ENCODE measurements around the gene MTHFD2L. TPM values are rescaled to one million over a fixed set of nuclear protein-coding genes. Genes with fewer than 3 reads are reported as not detected.

MTHFD2L gene
- total and polyA plus RNA-seq, 10 of the 15 experiments (the other 5 are each of a cell fraction or from before 2014, with no cell fraction given), result 4.8 to 25.4 (median 14.4) TPM

DNA sequence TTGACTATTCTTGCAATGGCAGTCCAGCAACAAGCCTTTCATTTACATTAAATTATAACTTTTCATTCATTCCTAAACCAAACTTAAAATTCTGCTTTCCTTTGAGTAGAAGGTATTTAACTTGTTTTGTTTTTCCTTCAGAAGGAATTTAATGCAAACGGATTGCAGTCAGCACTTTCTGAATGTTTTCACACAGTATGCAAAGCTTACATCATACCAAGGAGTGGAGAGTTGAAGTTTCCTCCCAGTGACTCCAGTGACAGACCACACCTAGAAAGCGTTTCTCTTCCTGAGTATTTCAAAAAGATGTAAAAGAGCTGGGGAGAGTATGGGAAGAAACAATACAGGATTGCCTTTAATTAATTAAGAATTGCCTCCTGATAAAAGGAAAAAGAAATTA lies 158.5 kb downstream of the MTHFD2L start (continued):
- no peak for TF ChIP-seq BHLHE40 (IDR thresholded peaks at IDR 0.05; ENCODE audit: borderline replicate concordance in 1 of 2, low read depth in 2 of 2, low read length in 1 of 2)
- TF ChIP-seq RAD51 (IDR thresholded peaks at IDR 0.05), result no peak
- TF ChIP-seq MAX (IDR thresholded peaks at IDR 0.05; ENCODE audit: low read depth, low read length), result no peak
- TF ChIP-seq, protein P1, sequence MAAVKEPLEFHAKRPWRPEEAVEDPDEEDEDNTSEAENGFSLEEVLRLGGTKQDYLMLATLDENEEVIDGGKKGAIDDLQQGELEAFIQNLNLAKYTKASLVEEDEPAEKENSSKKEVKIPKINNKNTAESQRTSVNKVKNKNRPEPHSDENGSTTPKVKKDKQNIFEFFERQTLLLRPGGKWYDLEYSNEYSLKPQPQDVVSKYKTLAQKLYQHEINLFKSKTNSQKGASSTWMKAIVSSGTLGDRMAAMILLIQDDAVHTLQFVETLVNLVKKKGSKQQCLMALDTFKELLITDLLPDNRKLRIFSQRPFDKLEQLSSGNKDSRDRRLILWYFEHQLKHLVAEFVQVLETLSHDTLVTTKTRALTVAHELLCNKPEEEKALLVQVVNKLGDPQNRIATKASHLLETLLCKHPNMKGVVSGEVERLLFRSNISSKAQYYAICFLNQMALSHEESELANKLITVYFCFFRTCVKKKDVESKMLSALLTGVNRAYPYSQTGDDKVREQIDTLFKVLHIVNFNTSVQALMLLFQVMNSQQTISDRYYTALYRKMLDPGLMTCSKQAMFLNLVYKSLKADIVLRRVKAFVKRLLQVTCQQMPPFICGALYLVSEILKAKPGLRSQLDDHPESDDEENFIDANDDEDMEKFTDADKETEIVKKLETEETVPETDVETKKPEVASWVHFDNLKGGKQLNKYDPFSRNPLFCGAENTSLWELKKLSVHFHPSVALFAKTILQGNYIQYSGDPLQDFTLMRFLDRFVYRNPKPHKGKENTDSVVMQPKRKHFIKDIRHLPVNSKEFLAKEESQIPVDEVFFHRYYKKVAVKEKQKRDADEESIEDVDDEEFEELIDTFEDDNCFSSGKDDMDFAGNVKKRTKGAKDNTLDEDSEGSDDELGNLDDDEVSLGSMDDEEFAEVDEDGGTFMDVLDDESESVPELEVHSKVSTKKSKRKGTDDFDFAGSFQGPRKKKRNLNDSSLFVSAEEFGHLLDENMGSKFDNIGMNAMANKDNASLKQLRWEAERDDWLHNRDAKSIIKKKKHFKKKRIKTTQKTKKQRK (IDR thresholded peaks at IDR 0.05; ENCODE audit: low read depth, low read length), result no peak
- no peak for TF ChIP-seq SP1 (IDR thresholded peaks at IDR 0.05; ENCODE audit: low read depth, low read length)
- TF ChIP-seq SREBF2 (IDR thresholded peaks at IDR 0.05; ENCODE audit: low read length), result no peak
- TF ChIP-seq RBBP5 (conservative IDR thresholded peaks at IDR 0.05), result no peak
- TF ChIP-seq NFXL1 (IDR thresholded peaks at IDR 0.05; ENCODE audit: borderline replicate concordance), result no peak

DNA sequence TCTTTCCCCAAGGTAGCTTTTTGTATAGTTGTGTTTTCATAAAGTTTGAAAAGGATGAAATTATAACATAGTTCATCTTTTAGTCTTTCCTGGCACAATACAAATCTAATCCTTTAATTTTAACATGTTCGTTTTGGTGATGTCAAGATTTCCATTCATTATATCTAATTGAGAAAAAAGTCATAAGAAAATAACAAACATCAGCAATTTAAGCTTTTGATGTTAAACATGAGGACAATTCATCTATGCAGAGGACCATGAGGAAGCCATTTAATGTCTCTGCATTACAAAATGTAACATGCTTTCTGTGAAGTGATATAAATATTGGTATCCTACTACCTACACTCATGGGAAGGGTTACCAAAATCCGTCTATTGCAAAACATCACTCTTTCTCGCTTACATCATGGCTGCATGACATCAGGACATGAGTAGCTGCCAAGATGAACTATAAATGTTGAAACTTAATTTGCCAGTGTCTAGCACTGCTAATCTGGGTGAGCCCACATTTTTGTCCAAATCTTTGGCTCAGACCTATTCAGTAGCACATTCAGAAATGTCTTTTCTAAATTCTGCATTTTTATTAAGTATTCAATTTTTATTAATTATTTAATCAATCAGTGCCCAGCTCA lies 159.8 kb downstream of the MTHFD2L start:
- intact Hi-C loops (cut with micrococcal nuclease; ENCODE audit: unreplicated experiment), result no loop called here
- no peak overlapping the region for H3K9ac ChIP-seq (ENCODE audit: control insufficient read depth, insufficient read depth, low read length)
- ChIA-PET POLR2A (no interaction called here), CTCF (interaction anchor here (0.6 to 7.1 kb wide), 9 partner anchors 10 to 611 kb away, joined by 3 to 55 read pairs (median 4); no protein-coding TSS in a partner anchor), SMC1A (ENCODE audit: uncharacterized antibody, unreplicated experiment) (interaction anchor here (1.1 to 3.2 kb wide), 6 partner anchors 11 to 307 kb away, joined by 3 to 13 read pairs (median 4); no protein-coding TSS in a partner anchor), RAD21 (ENCODE audit: unreplicated experiment) (interaction anchor here (1.0 to 2.1 kb wide), 6 partner anchors 11 to 358 kb away, joined by 3 to 8 read pairs (median 5); no protein-coding TSS in a partner anchor)
- FAIRE-seq (no peak), ATAC-seq (no peak), DNase-seq (ENCODE audit: low read depth, low spot score) (no peak)
- H3K27ac ChIP-seq (ENCODE audit: control insufficient read depth, insufficient read depth), result no peak overlapping the region
- no peaks in the 10 kb centered on the region for H3K9me3 ChIP-seq (replicated peaks; ENCODE audit: control insufficient read depth, insufficient read depth, low read length)
- peaks cover 9% of the 10 kb centered on the region for H3K4me1 ChIP-seq (ENCODE audit: control insufficient read depth, insufficient read depth, low read length)
- no TSS peak for BruUV-seq (replicated peaks)
- no peak overlapping the region for H3K4me3 ChIP-seq
- WGBS (ENCODE audit: insufficient coverage, insufficient replicate concordance, low lambda C conversion rate, missing lambda C conversion rate), result 58% methylated on average over 3 of the region's 3 CpGs
- no peak overlapping the region for H2AFZ ChIP-seq (ENCODE audit: control insufficient read depth, low read depth, low read length)
- in situ Hi-C loops (cut with MboI), result no loop called here
- no peaks in the 10 kb centered on the region for H3K36me3 ChIP-seq (ENCODE audit: control insufficient read depth in 2 of 2, insufficient read depth in 2 of 2, low read length in 1 of 2)
- H4K20me1 ChIP-seq (ENCODE audit: control insufficient read depth, insufficient read depth), result no peaks in the 10 kb centered on the region
- no peaks in the 10 kb centered on the region for H3K27me3 ChIP-seq (replicated peaks in 1 of 2; ENCODE audit: control insufficient read depth in 2 of 2, insufficient read depth in 2 of 2, low read length in 1 of 2)
- no peak overlapping the region for H3K4me2 ChIP-seq (ENCODE audit: control insufficient read depth, insufficient read depth)
- no peaks in the 10 kb centered on the region for H3K79me2 ChIP-seq (ENCODE audit: control insufficient read depth, insufficient read depth, low read length)
- no peak for TF ChIP-seq RELB (IDR thresholded peaks at IDR 0.05; ENCODE audit: low read depth)
- no peak for TF ChIP-seq CHD1 (IDR thresholded peaks at IDR 0.05; ENCODE audit: low read depth, low read length)
- TF ChIP-seq POU2F2 (IDR thresholded peaks at IDR 0.05; ENCODE audit: borderline replicate concordance, low read depth, low read length), result no peak
- no peak for TF ChIP-seq EP300 (IDR thresholded peaks at IDR 0.05; ENCODE audit: borderline replicate concordance in 1 of 2, control insufficient read depth in 1 of 2, low read depth in 2 of 2, low read length in 2 of 2)
- TF ChIP-seq ELK1 (IDR thresholded peaks at IDR 0.05; ENCODE audit: low read depth, low read length), result no peak
- no peak for TF ChIP-seq NR2C2 (IDR thresholded peaks at IDR 0.05; ENCODE audit: borderline replicate concordance, control insufficient read depth, insufficient read length, low read depth)
- TF ChIP-seq NFYA (IDR thresholded peaks at IDR 0.05; ENCODE audit: borderline replicate concordance, low read depth, low read length), result no peak
- TF ChIP-seq SUZ12 (IDR thresholded peaks at IDR 0.05; ENCODE audit: unreplicated experiment), result no peak
